HG03095 (cell line): ENCODE data around the gene BARX2.

Experiments
- ATAC-seq: cut with Tn5 transposase; IDR thresholded peaks from one replicate; pipeline ENCODE4 v1.9.1; 2021; ENCODE audit warnings: moderate library complexity; ENCODE audit not compliant: unreplicated experiment

Gene BARX2

GRCh38 chr11:129435499-129436245 is 60.0 kb downstream of the BARX2 start:
- ATAC-seq: no peak

GRCh38 chr11:129436573-129436972 is 60.9 kb downstream of the BARX2 start:
- no peak for ATAC-seq

- ATAC-seq: no peak
Observed at GRCh38 chr11:129440028-129440713, 64.5 kb downstream of the BARX2 start.

GRCh38 chr11:129442171-129442570 is 66.5 kb downstream of the BARX2 start:
- no peak for ATAC-seq

GRCh38 chr11:129443276-129443675 is 67.6 kb downstream of the BARX2 start:
- no peak for ATAC-seq

- ATAC-seq: no peak
Observed at GRCh38 chr11:129444274-129444673, 68.6 kb downstream of the BARX2 start.

GRCh38 chr11:129445226-129445625 is 69.6 kb downstream of the BARX2 start:
- ATAC-seq: no peak

GRCh38 chr11:129446572-129446971 is 70.9 kb downstream of the BARX2 start:
- ATAC-seq: no peak

- no peak for ATAC-seq
Observed at GRCh38 chr11:129447654-129448239, 72.1 kb downstream of the BARX2 start.

GRCh38 chr11:129451524-129451923 is 75.9 kb downstream of the BARX2 start:
- no peak for ATAC-seq

- no peak for ATAC-seq
Observed at GRCh38 chr11:129453293-129453721, 77.7 kb downstream of the BARX2 start.

- no peak for ATAC-seq
Observed at GRCh38 chr11:129455101-129455500, 79.5 kb downstream of the BARX2 start.

GRCh38 chr11:129455756-129456655 is 80.4 kb downstream of the BARX2 start:
- ATAC-seq: no peak

GRCh38 chr11:129457321-129457720 is 81.7 kb downstream of the BARX2 start:
- no peak for ATAC-seq

- no peak for ATAC-seq
Observed at GRCh38 chr11:129458278-129458677, 82.6 kb downstream of the BARX2 start.

- ATAC-seq: no peak
Observed at GRCh38 chr11:129458756-129459535, 83.3 kb downstream of the BARX2 start.

GRCh38 chr11:129460714-129461113 is 85.1 kb downstream of the BARX2 start:
- ATAC-seq: no peak

- no peak for ATAC-seq
Observed at GRCh38 chr11:129484068-129484467, 108.4 kb downstream of the BARX2 start.

GRCh38 chr11:129489249-129489648 is 113.6 kb downstream of the BARX2 start:
- ATAC-seq: no peak

- no peak for ATAC-seq
Observed at GRCh38 chr11:129490004-129490403, 114.4 kb downstream of the BARX2 start.
